ENCODE measurements around the gene KDM4F. TPM values are rescaled to one million over a fixed set of nuclear protein-coding genes. Genes with fewer than 3 reads are reported as not detected.
"Not testable (repeated sequence)": the region's sequence is repeated elsewhere in the genome, so short reads cannot be mapped to it uniquely, and the experiment has no call there.

KDM4F gene
- total and polyA plus RNA-seq, 2 of the 8 experiments (the other 6 are each of a cell fraction or from before 2014, with no cell fraction given) = not detected

DNA sequence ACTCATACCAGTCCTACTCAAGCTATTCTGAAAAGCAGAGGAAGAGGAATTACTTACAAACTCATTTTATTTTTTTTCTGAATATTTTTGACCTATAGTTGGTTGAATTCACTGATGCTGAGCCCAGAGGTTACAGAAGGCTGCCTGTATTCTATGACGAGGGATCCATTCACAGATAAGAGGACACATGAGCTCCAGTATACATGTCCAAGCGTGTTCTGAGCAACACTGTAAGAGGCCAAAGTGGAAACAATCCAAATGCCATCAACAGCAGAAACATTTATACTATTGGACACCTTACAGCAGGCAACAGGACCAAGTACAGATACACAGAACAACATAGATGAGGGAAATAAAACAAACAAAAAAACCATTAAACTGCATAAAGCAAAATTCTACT, 13.9 kb upstream of the KDM4F start (continued):
- TF ChIP-seq, protein P1, sequence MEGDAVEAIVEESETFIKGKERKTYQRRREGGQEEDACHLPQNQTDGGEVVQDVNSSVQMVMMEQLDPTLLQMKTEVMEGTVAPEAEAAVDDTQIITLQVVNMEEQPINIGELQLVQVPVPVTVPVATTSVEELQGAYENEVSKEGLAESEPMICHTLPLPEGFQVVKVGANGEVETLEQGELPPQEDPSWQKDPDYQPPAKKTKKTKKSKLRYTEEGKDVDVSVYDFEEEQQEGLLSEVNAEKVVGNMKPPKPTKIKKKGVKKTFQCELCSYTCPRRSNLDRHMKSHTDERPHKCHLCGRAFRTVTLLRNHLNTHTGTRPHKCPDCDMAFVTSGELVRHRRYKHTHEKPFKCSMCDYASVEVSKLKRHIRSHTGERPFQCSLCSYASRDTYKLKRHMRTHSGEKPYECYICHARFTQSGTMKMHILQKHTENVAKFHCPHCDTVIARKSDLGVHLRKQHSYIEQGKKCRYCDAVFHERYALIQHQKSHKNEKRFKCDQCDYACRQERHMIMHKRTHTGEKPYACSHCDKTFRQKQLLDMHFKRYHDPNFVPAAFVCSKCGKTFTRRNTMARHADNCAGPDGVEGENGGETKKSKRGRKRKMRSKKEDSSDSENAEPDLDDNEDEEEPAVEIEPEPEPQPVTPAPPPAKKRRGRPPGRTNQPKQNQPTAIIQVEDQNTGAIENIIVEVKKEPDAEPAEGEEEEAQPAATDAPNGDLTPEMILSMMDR (IDR thresholded peaks at IDR 0.05; ENCODE audit: control extremely low read depth in 1 of 3, insufficient read depth in 1 of 3, low read depth in 1 of 3, low read length in 3 of 3) = no peak

DNA sequence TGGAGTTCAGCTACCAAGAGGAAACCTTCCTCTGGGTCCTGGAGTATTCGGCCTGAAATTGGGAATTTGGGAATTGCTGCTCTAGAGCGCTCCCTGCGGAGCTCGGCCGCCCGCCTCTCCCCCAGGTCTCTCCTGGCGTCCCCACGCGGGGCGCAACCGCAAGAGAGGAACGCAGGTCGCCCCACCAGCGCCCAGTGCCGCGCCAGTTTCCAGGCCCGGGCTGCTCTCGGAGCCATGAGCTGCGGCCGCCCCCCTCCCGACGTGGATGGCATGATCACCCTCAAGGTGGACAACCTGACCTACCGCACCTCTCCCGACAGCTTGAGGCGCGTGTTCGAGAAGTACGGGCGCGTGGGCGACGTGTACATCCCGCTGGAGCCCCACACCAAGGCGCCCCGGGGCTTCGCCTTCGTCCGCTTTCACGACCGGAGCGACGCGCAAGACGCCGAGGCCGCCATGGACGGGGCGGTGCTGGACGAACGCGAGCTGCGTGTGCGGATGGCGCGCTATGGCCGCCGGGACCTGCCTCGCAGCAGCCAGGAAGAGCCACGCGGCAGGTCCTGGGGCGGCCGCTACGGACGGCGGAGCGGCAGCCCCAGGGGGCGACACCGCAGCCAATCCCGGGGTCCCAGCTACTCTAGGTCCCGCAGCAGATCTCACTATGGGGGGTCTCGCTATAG, 11.7 kb upstream of the KDM4F start:
- not testable (repeated sequence) for H3K27ac ChIP-seq (ENCODE audit: low read depth, low read length); H3K4me3 ChIP-seq (ENCODE audit: extremely low read depth in 1 of 4, insufficient read depth in 2 of 4, low read depth in 3 of 4, low read length in 4 of 4); H3K23ac ChIP-seq (ENCODE audit: insufficient read length); H3K4ac ChIP-seq (replicated peaks; ENCODE audit: insufficient read length, low read depth, low read length); H2BK12ac ChIP-seq (ENCODE audit: low read depth, low read length); H2AK5ac ChIP-seq (ENCODE audit: low read depth, low read length); H2AFZ ChIP-seq (ENCODE audit: low read length); H3K4me1 ChIP-seq (replicated peaks in 1 of 4; ENCODE audit: control insufficient read depth in 3 of 4, insufficient read depth in 4 of 4, low read length in 3 of 4); H3K4me2 ChIP-seq (ENCODE audit: insufficient read depth in 1 of 2, low read depth in 2 of 2, low read length in 2 of 2); H3K79me1 ChIP-seq (ENCODE audit: low read depth, low read length); H3K23me2 ChIP-seq (ENCODE audit: low read depth, low read length); H2BK15ac ChIP-seq (ENCODE audit: low read length); FAIRE-seq; H4K8ac ChIP-seq (ENCODE audit: extremely low read depth, insufficient read depth, low read length); H3K14ac ChIP-seq (ENCODE audit: insufficient read length); H4K5ac ChIP-seq (ENCODE audit: insufficient read length, low read depth, low read length); H3K9me3 ChIP-seq (ENCODE audit: insufficient read depth in 2 of 2, low read depth in 1 of 2, low read length in 1 of 2); H3K79me2 ChIP-seq (ENCODE audit: control insufficient read depth in 1 of 2, insufficient read depth in 2 of 2, low read length in 2 of 2); H3K18ac ChIP-seq (ENCODE audit: extremely low read depth, low read length); H4K20me1 ChIP-seq (replicated peaks in 1 of 2; ENCODE audit: control insufficient read depth in 1 of 2, insufficient read depth in 2 of 2, low read length in 2 of 2); DNase-seq (ENCODE audit: low read depth in 1 of 2, low spot score in 2 of 2); H3K27me3 ChIP-seq (replicated peaks in 1 of 4; ENCODE audit: control insufficient read depth in 3 of 4, extremely low read depth in 1 of 4, insufficient read depth in 3 of 4, low read length in 3 of 4); H3K9ac ChIP-seq (replicated peaks in 1 of 4; ENCODE audit: extremely low read depth in 1 of 4, low read depth in 3 of 4, low read length in 3 of 4); H2BK5ac ChIP-seq (ENCODE audit: low read depth, low read length); H2BK20ac ChIP-seq (ENCODE audit: low read length); H4K91ac ChIP-seq (replicated peaks; ENCODE audit: insufficient read length, low read length); H2BK120ac ChIP-seq (replicated peaks; ENCODE audit: low read depth, low read length); H3K56ac ChIP-seq (replicated peaks; ENCODE audit: insufficient read length, low read depth, low read length); H3K36me3 ChIP-seq (ENCODE audit: control insufficient read depth in 2 of 4, insufficient read depth in 4 of 4, low read length in 3 of 4)
- ChIA-PET CTCF (ENCODE audit: partially characterized antibody) (interaction anchor here (0.7 kb wide), 1 partner anchor 11 kb away, joined by 4 read pairs; the partner anchor contains the start of gene KDM4F), POLR2A (ENCODE audit: partially characterized antibody) (interaction anchor here (0.5 kb wide), 1 partner anchor 64 kb away, joined by 3 read pairs; no protein-coding TSS in a partner anchor)
- WGBS, 2 experiments (ENCODE audit: extremely low coverage in 1 of 2, insufficient coverage in 1 of 2, insufficient read length in 1 of 2, insufficient replicate concordance in 2 of 2, low coverage in 1 of 2, low lambda C conversion rate in 2 of 2, missing lambda C conversion rate in 1 of 2) = 98% methylated on average over 43 of the region's 71 CpGs; no CpG with 5 or more reads in 1 of the 2 experiments
